IgD-negative memory B cell (primary cell): ENCODE measurements around the gene SLC25A6. TPM values are rescaled to one million over a fixed set of nuclear protein-coding genes. Genes with fewer than 3 reads are reported as not detected.

Experiments
- polyA plus RNA-seq: library from polyadenylated mRNA; unstranded; fragments of 300-500 nt; fragmentation: Illumina TruSeq; gene quantifications from one replicate; pipeline ENCODE4 v1.2.3, GENCODE V29; 2021

Gene SLC25A6
- polyA plus RNA-seq, 1 donor from 2014 or later: 881 TPM

Other genes starting within 250 kb of the SLC25A6 start
- not detected for gene CRLF2, start 179.5 kb downstream of the SLC25A6 start, polyA plus RNA-seq
- 0.35 TPM for gene CSF2RA, start 123.3 kb downstream of the SLC25A6 start, polyA plus RNA-seq
- gene IL3RA, start 55.3 kb downstream of the SLC25A6 start, polyA plus RNA-seq: 0.66 TPM
- 50.1 TPM for gene ASMTL, start 60.8 kb upstream of the SLC25A6 start, polyA plus RNA-seq
- gene P2RY8, start 145.1 kb upstream of the SLC25A6 start, polyA plus RNA-seq: 206 TPM
- 58.8 TPM for gene AKAP17A, start 199.5 kb upstream of the SLC25A6 start, polyA plus RNA-seq
- gene ASMT, start 222.9 kb upstream of the SLC25A6 start, polyA plus RNA-seq: 1.8 TPM